Measurements from ENCODE around the gene BTBD16. TPM values are rescaled to one million over a fixed set of nuclear protein-coding genes. Genes with fewer than 3 reads are reported as not detected.

BTBD16 gene
- total RNA-seq, 1 donor from 2014 or later: 1.3 TPM

- no peak overlapping the region for H3K4me3 ChIP-seq (ENCODE audit: low read depth, low read length)
- no peak for TF ChIP-seq CTCF (conservative IDR thresholded peaks at IDR 0.05; ENCODE audit: low read depth, low read length)
- DNase-seq (ENCODE audit: low read depth): no peak
Measured at GRCh38 chr10:122230222-122230621, 40.9 kb upstream of the BTBD16 start.

GRCh38 chr10:122232769-122233168 is 38.3 kb upstream of the BTBD16 start:
- no peak for TF ChIP-seq CTCF (conservative IDR thresholded peaks at IDR 0.05; ENCODE audit: low read depth, low read length)
- H3K4me3 ChIP-seq (ENCODE audit: low read depth, low read length): no peak overlapping the region
- no peak for DNase-seq (ENCODE audit: low read depth)

GRCh38 chr10:122233857-122234348 is 37.2 kb upstream of the BTBD16 start:
- no peak for DNase-seq (ENCODE audit: low read depth)
- no peak for TF ChIP-seq CTCF (conservative IDR thresholded peaks at IDR 0.05; ENCODE audit: low read depth, low read length)
- H3K4me3 ChIP-seq (ENCODE audit: low read depth, low read length): no peak overlapping the region

GRCh38 chr10:122234416-122234815 is 36.7 kb upstream of the BTBD16 start:
- no peak overlapping the region for H3K4me3 ChIP-seq (ENCODE audit: low read depth, low read length)
- TF ChIP-seq CTCF (conservative IDR thresholded peaks at IDR 0.05; ENCODE audit: low read depth, low read length): no peak
- no peak for DNase-seq (ENCODE audit: low read depth)

GRCh38 chr10:122236690-122237306 is 34.3 kb upstream of the BTBD16 start:
- no peak for TF ChIP-seq CTCF (conservative IDR thresholded peaks at IDR 0.05; ENCODE audit: low read depth, low read length)
- H3K4me3 ChIP-seq (ENCODE audit: low read depth, low read length): no peak overlapping the region
- DNase-seq (ENCODE audit: low read depth): no peak

- H3K4me3 ChIP-seq (ENCODE audit: low read depth, low read length): no peak overlapping the region
- TF ChIP-seq CTCF (conservative IDR thresholded peaks at IDR 0.05; ENCODE audit: low read depth, low read length): no peak
- no peak for DNase-seq (ENCODE audit: low read depth)
Measured at GRCh38 chr10:122237331-122237990, 33.6 kb upstream of the BTBD16 start.
